Measurements from ENCODE around the gene UBA52.

GRCh38 chr19:18611327-18612050 lies 39.8 kb downstream of the UBA52 start:
- TF ChIP-seq CTCF (IDR thresholded peaks at IDR 0.05; ENCODE audit: low read length) (no peak), EZH2phosphoT487 (IDR thresholded peaks at IDR 0.05; ENCODE audit: low read length) (no peak), EZH2 (optimal IDR thresholded peaks at IDR 0.05; ENCODE audit: low read depth, low read length) (no peak)

Measured in MM.1S (cell line).